ENCODE data around the gene GPC6. TPM values are rescaled to one million over a fixed set of nuclear protein-coding genes. Genes with fewer than 3 reads are reported as not detected.

The GPC6 gene
- total and polyA plus RNA-seq, 4 donors = 5.9 to 29.1 (median 18.2) TPM

- 26% methylated on average over 7 of the region's 7 CpGs for WGBS
- no peaks in the 10 kb centered on the region for H3K27me3 ChIP-seq (ENCODE audit: control insufficient read depth in 4 of 4, insufficient read depth in 4 of 4, low read length in 3 of 4)
- H3K4me3 ChIP-seq (ENCODE audit: low read depth in 1 of 3, low read length in 3 of 3) = peak overlapping the region in 2 of 3 donors; percentile 21 to 33
- peak; percentile 58 for DNase-seq (ENCODE audit: low spot score)
- H3K36me3 ChIP-seq (ENCODE audit: control insufficient read depth in 4 of 4, insufficient read depth in 3 of 4, low read depth in 1 of 4, low read length in 3 of 4) = no peaks in the 10 kb centered on the region
- H3K4me1 ChIP-seq (ENCODE audit: control insufficient read depth in 4 of 4, insufficient read depth in 4 of 4, low read length in 3 of 4) = peaks cover 4 to 45% (median 35%) of the 10 kb centered on the region in 4 donors
- no peaks in the 10 kb centered on the region for H3K9me3 ChIP-seq (ENCODE audit: control insufficient read depth in 4 of 4, low read length in 3 of 4)
- peak overlapping the region; percentile 2 to 73 for H3K27ac ChIP-seq (ENCODE audit: low read depth in 1 of 2, low read length in 2 of 2)
- TF ChIP-seq REST (IDR thresholded peaks at IDR 0.05) (no peak), FOXA1 (IDR thresholded peaks at IDR 0.05) (no peak), SP1 (IDR thresholded peaks at IDR 0.05) (peak; percentile 96), ATF3 (IDR thresholded peaks at IDR 0.05) (no peak), JUND (IDR thresholded peaks at IDR 0.05) (peak; percentile 87 to 90), HNF4G (IDR thresholded peaks at IDR 0.05) (peak; percentile 87), GABPA (IDR thresholded peaks at IDR 0.05 in 1 of 2, conservative IDR thresholded peaks at IDR 0.05 in 1 of 2) (no peak), HNF4A (conservative IDR thresholded peaks at IDR 0.05) (peak; percentile 85 to 96), CTCF (IDR thresholded peaks at IDR 0.05; ENCODE audit: low read depth, low read length, missing input control) (peak; percentile 23), YY1 (IDR thresholded peaks at IDR 0.05) (peak; percentile 51), RAD21 (IDR thresholded peaks at IDR 0.05) (peak; percentile 58 to 71), FOXA2 (IDR thresholded peaks at IDR 0.05) (peak; percentile 6), EGR1 (IDR thresholded peaks at IDR 0.05; ENCODE audit: low read depth in 2 of 2) (peak in 1 of 2 donors; percentile 32), NR2F2 (IDR thresholded peaks at IDR 0.05) (peak; percentile 52), MAX (IDR thresholded peaks at IDR 0.05) (peak; percentile 51), RXRA (IDR thresholded peaks at IDR 0.05) (peak; percentile 89 to 94), ZBTB33 (IDR thresholded peaks at IDR 0.05) (no peak), TAF1 (conservative IDR thresholded peaks at IDR 0.05) (peak; percentile 98)
- H3K9ac ChIP-seq (ENCODE audit: low read depth in 1 of 2, low read length in 2 of 2) = no peak overlapping the region
Measured at GRCh38 chr13:94119360-94119936, 892.8 kb downstream of the GPC6 start.

Data from liver (tissue), 9 donors.